Brain microvascular endothelial cell (primary cell): ENCODE data around the gene ZNF566.

Source experiments
- DNase-seq: peaks from one replicate; pipeline ENCODE4 v3.0.0-alpha.2; 2020
- H3K27ac ChIP-seq: fragments of 250-450 bp; sonication (Bioruptor Pico); 2 replicates; pipeline ENCODE4 v1.5.1; 2020; ENCODE audit warnings: mild to moderate bottlenecking, moderate library complexity
- H3K27me3 ChIP-seq: fragments of 250-450 bp; sonication (Bioruptor Pico); replicated peaks from 2 replicates; pipeline ENCODE4 v1.5.1; 2020; ENCODE audit warnings: mild to moderate bottlenecking
- H3K36me3 ChIP-seq: fragments of 250-450 bp; sonication (Bioruptor Pico); replicated peaks from 2 replicates; pipeline ENCODE4 v1.5.1; 2020; ENCODE audit warnings: mild to moderate bottlenecking
- H3K4me3 ChIP-seq: 2 replicates; pipeline ENCODE4 v1.5.1; 2011; ENCODE audit warnings: low read depth, mild to moderate bottlenecking, control low read depth, low read length, moderate library complexity
- in situ Hi-C: cut with HindIII; loops from 2 replicates; pipeline ENCODE4 v1.10.0; 2017; ENCODE audit warnings: low sequenced_read_pairs, low pct_ligation_motif_present
- TF ChIP-seq, protein P1 (sequence below): IDR thresholded peaks from 2 replicates; pipeline ENCODE4 v1.5.1; 2011; ENCODE audit warnings: low read depth, mild to moderate bottlenecking, moderate library complexity, low read length, control low read depth, inconsistent platforms; ENCODE audit errors: missing control alignments

Gene ZNF566

DNA sequence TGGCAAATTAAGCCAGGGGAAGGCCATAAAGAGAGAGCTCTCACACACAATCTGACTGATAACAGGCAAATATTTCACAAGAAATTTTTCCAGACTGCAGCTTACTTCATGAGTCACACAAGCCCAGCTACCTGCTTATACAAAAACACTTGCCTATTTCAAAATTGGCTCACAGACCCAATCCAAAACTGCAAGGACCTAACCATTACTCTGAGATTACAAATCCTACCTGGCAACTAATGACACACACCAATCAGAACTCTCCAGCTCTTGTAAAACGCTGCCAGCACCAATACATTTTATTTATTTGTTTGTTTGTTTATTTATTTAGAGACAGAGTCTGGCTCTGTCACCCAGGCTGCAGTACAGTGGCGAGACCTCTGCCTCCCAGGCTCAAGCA lies 52.8 kb downstream of the ZNF566 start:
- H3K27me3 ChIP-seq, result no peaks in the 10 kb centered on the region
- H3K4me3 ChIP-seq, result no peak overlapping the region
- TF ChIP-seq, protein P1, sequence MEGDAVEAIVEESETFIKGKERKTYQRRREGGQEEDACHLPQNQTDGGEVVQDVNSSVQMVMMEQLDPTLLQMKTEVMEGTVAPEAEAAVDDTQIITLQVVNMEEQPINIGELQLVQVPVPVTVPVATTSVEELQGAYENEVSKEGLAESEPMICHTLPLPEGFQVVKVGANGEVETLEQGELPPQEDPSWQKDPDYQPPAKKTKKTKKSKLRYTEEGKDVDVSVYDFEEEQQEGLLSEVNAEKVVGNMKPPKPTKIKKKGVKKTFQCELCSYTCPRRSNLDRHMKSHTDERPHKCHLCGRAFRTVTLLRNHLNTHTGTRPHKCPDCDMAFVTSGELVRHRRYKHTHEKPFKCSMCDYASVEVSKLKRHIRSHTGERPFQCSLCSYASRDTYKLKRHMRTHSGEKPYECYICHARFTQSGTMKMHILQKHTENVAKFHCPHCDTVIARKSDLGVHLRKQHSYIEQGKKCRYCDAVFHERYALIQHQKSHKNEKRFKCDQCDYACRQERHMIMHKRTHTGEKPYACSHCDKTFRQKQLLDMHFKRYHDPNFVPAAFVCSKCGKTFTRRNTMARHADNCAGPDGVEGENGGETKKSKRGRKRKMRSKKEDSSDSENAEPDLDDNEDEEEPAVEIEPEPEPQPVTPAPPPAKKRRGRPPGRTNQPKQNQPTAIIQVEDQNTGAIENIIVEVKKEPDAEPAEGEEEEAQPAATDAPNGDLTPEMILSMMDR, result no peak
- H3K36me3 ChIP-seq, result no peaks in the 10 kb centered on the region
- in situ Hi-C loops, result no loop called here
- H3K27ac ChIP-seq, result no peak overlapping the region
- peak; percentile 2 for DNase-seq

DNA sequence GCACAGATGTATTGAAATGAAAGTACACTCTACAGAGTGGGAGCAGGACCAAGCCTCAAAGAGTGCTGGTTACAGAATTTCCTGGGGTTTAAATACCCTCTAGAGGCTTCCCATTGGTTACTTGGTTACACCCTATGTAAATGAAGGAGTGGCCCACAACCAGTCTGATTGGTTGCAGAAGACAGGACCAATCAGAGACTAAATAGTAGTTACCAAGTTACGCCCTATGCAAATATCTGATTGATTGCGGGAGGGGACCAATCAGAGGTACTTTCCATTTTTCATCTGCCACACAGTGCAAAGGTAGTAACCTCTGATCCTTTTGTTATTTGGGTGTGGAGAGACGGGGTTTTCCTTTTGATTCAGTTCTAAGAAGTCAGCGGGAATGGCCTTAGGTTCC lies 65.4 kb downstream of the ZNF566 start:
- DNase-seq, result no peak
- Histone ChIP-seq H3K36me3 (no peaks in the 10 kb centered on the region), H3K27me3 (no peaks in the 10 kb centered on the region), H3K4me3 (no peak overlapping the region), H3K27ac (no peak overlapping the region)
- in situ Hi-C loops, result no loop called here
- TF ChIP-seq, protein P1, result no peak

DNA sequence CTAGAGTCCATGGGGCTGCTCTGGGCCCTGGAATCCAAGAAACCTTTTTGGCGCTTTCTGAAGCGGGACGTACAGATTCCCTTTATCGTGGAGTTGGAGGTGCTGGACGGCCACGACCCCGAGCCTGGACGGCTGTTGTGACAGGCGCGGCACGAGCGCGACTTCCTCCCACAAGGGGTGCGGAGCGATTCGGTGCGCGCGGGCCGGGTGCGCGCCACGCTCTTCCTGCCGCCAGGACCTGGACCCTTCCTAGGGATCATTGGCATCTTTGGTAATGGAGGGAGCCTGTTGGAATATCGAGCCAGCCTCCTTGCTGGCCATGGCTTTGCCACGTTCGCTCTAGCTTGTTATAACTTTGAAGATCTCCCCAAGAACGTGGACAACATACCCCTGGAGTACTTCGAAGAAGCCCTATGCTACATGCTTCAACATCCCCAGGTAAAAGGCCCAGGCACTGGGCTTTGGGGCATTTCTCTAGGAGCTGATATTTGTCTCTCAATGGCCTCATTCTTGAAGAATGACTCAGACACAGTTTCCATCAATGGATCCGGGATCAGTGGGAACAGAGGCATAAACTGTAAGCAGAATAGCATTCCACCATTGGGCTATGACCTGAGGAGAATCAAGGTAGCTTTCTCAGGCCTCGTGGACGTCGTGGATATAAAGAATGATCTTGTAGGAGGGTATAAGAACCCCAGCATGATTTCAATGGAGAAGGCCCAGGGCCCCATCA lies 67.4 kb downstream of the ZNF566 start:
- in situ Hi-C loops, result no loop called here
- Histone ChIP-seq H3K36me3 (no peaks in the 10 kb centered on the region), H3K4me3 (peak overlapping the region; percentile 48), H3K27ac (no peak overlapping the region), H3K27me3 (no peaks in the 10 kb centered on the region)
- DNase-seq, result no peak
- TF ChIP-seq, protein P1, result no peak

DNA sequence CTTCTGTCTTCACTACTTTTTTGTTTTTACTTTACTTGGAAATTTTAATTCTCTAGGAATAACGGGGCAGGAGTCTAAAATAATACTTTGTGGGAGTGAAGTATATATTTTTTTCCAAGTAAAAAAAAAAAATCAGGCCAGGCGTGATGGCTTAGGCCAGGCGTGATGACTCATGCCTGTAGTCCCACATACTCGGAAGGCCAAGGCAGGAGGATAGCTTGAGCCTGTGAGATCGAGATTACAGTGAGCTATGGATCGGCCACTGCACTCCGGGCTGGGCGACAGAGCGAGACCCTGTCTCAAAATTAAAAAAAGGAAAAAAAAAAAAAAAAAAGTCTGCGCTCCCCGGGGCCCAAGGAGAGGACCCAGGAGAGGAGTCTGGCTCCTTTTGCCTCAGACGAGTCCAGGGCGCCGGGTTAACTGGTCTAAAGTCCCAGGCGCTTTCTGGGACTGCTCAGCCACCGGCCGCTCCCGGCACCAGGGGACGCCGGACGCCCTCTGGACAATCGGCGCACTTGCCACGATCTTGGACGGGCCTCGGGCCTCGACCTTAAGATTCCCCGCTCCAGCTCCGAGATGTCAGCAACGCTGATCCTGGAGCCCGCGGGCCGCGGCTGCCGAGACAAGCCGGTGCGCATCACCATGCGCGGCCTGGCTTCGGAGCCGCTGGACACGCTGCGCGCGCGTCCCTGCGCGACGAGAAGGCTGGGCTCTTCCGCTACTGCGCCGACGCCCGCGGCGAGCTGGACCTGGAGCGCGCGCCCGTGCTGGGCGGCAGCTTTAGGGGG lies 68.2 kb downstream of the ZNF566 start:
- TF ChIP-seq, protein P1, result peak; percentile 6
- Histone ChIP-seq H3K4me3 (peak overlapping the region; percentile 48), H3K36me3 (no peaks in the 10 kb centered on the region), H3K27me3 (no peaks in the 10 kb centered on the region), H3K27ac (no peak overlapping the region)
- in situ Hi-C loops, result no loop called here
- peak; percentile 35 for DNase-seq

DNA sequence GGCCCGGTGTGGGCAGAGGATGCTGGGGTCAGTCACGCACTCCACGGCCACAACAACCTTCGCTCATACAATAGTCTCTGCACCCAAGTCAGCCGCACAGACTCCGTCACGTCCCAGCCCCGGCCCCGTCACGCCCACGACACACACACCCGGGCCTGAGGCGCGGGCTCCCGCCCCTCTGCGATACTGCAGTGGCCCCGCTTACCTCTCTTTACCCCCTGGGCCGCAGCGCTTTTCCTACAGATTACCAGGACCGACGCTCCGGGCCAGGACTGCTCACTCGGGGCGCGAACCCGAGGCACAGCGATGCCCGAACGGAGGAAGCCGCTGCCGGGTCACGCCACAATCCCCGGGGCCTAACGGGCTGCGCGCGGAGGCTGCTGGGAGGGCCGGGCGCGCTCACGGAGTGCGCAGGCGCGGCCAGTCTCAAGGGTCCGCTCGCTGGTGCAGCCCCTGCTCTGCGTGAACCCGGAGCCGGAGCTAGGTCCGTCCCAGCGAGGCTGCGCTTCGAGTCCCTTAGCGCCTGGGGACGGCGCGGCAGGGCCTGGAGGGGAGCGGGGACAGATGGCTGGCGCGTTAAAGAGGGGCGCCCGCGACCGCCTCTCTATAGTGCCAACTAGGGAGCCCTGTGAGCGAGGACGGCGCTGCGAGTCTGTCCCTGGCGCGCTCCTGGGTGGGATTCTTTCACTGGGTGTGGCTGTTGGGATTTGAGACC lies 70.9 kb downstream of the ZNF566 start, which contains the start of gene ZFP82:
Gene ZFP82, minus strand, starts transcription at position 358 of the 715 bp plus-strand sequence. CDS start 8,855 bp downstream, outside the sequence.
- DNase-seq, result peak; percentile 66
- in situ Hi-C loops, result no loop called here
- peak within 1 kb of the TSS; percentile 86 for H3K27ac ChIP-seq
- no peaks in the 10 kb centered on the region for H3K36me3 ChIP-seq
- peak within 1 kb of the TSS; percentile 77 for H3K4me3 ChIP-seq
- TF ChIP-seq, protein P1, result no peak
- H3K27me3 ChIP-seq, result no peaks in the 10 kb centered on the region
